ENCODE data around the gene IPCEF1. TPM values are rescaled to one million over a fixed set of nuclear protein-coding genes. Genes with fewer than 3 reads are reported as not detected.
A peak's percentile ranks its signal among the peaks of the same experiment; 100 is the strongest.

IPCEF1 gene
- total and polyA plus RNA-seq, 2 of the 8 experiments (the other 6 are each of a cell fraction or from before 2014, with no cell fraction given) = 0.41 to 0.78 TPM

DNA sequence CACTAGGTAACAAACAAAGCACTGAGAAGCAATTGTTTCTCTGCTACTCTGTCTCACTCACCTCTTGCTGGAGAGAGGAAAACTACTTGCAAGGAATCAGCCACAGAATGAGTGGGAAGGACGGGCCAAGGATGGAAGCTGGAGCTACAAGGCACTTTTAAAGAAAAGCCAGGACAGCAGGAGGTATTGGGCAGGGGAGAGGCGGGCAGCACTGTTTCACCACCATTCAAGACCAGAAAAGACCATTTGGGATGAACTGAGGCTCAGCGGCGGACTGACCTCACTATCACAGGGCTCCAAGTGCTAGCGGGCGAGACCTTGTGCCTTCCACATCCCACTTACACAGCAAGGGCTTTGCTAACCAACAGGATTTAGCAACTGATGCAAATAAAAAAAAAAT lies 137.4 kb downstream of the IPCEF1 start:
- peak overlapping the region; percentile 49; the same call in 1 of the 2 replicates for H2AFZ ChIP-seq (ENCODE audit: low read length)
- H3K4ac ChIP-seq (replicated peaks; ENCODE audit: insufficient read length, low read depth, low read length) = no peak overlapping the region
- H2BK15ac ChIP-seq (ENCODE audit: low read length) = no peak overlapping the region
- no peak for TF ChIP-seq TBP (IDR thresholded peaks at IDR 0.05; ENCODE audit: low read depth, low read length)
- H2BK120ac ChIP-seq (replicated peaks; ENCODE audit: low read depth, low read length) = no peak overlapping the region
- H3K14ac ChIP-seq (ENCODE audit: insufficient read length) = no peak overlapping the region
- no peaks in the 10 kb centered on the region for H3K36me3 ChIP-seq (ENCODE audit: control insufficient read depth in 2 of 4, insufficient read depth in 4 of 4, low read length in 3 of 4)
- H4K8ac ChIP-seq (ENCODE audit: extremely low read depth, insufficient read depth, low read length) = no peak overlapping the region
- no peak overlapping the region for H2BK12ac ChIP-seq (ENCODE audit: low read depth, low read length)
- no peak overlapping the region for H3K9ac ChIP-seq (replicated peaks in 1 of 4; ENCODE audit: extremely low read depth in 1 of 4, low read depth in 3 of 4, low read length in 3 of 4)
- no peaks in the 10 kb centered on the region for H3K79me1 ChIP-seq (ENCODE audit: low read depth, low read length)
- DNase-seq (ENCODE audit: low read depth in 1 of 2, low spot score in 2 of 2) (no peak), FAIRE-seq (no peak)
- H4K91ac ChIP-seq (replicated peaks; ENCODE audit: insufficient read length, low read length) = no peak overlapping the region
- H2BK20ac ChIP-seq (ENCODE audit: low read length) = no peak overlapping the region
- no peaks in the 10 kb centered on the region for H4K20me1 ChIP-seq (replicated peaks in 1 of 2; ENCODE audit: control insufficient read depth in 1 of 2, insufficient read depth in 2 of 2, low read length in 2 of 2)
- ChIA-PET CTCF (ENCODE audit: partially characterized antibody) (interaction anchor here (0.6 kb wide), 1 partner anchor 349 kb away, joined by 3 read pairs; no protein-coding TSS in a partner anchor), POLR2A (ENCODE audit: partially characterized antibody) (interaction anchor here (0.7 kb wide), 1 partner anchor 22 kb away, joined by 3 read pairs; no protein-coding TSS in a partner anchor)
- WGBS, 2 experiments (ENCODE audit: extremely low coverage in 1 of 2, insufficient coverage in 1 of 2, insufficient read length in 1 of 2, insufficient replicate concordance in 2 of 2, low coverage in 1 of 2, low lambda C conversion rate in 2 of 2, missing lambda C conversion rate in 1 of 2) = 80% methylated on average over 6 of the region's 6 CpGs; no CpG with 5 or more reads in 1 of the 2 experiments
- H2BK5ac ChIP-seq (ENCODE audit: low read depth, low read length) = no peak overlapping the region
- H2AK5ac ChIP-seq (ENCODE audit: low read depth, low read length) = no peak overlapping the region
- no peak overlapping the region for H3K18ac ChIP-seq (ENCODE audit: extremely low read depth, low read length)
- H3K4me2 ChIP-seq (ENCODE audit: insufficient read depth in 1 of 2, low read depth in 2 of 2, low read length in 2 of 2) = no peak overlapping the region
- H3K23me2 ChIP-seq (ENCODE audit: low read depth, low read length) = no peaks in the 10 kb centered on the region
- H3K4me1 ChIP-seq (replicated peaks in 1 of 4; ENCODE audit: control insufficient read depth in 3 of 4, insufficient read depth in 4 of 4, low read length in 3 of 4) = peaks cover 0 to 5% (median 3%) of the 10 kb centered on the region in 4 experiments; a peak in 2 of 7 replicates
- no peak overlapping the region for H3K27ac ChIP-seq (ENCODE audit: low read depth, low read length)
- H3K56ac ChIP-seq (replicated peaks; ENCODE audit: insufficient read length, low read depth, low read length) = no peak overlapping the region
- no peak overlapping the region for H4K5ac ChIP-seq (ENCODE audit: insufficient read length, low read depth, low read length)
- H3K79me2 ChIP-seq (ENCODE audit: control insufficient read depth in 1 of 2, insufficient read depth in 2 of 2, low read length in 2 of 2) = no peaks in the 10 kb centered on the region
- no peak overlapping the region for H3K23ac ChIP-seq (ENCODE audit: insufficient read length)
- no peaks in the 10 kb centered on the region for H3K27me3 ChIP-seq (replicated peaks in 1 of 4; ENCODE audit: control insufficient read depth in 3 of 4, extremely low read depth in 1 of 4, insufficient read depth in 3 of 4, low read length in 3 of 4)
- H3K9me3 ChIP-seq (ENCODE audit: insufficient read depth in 2 of 2, low read depth in 1 of 2, low read length in 1 of 2) = no peaks in the 10 kb centered on the region
- no peak overlapping the region for H3K4me3 ChIP-seq (ENCODE audit: extremely low read depth in 1 of 4, insufficient read depth in 2 of 4, low read depth in 3 of 4, low read length in 4 of 4)
